Immature natural killer cell (primary cell): ENCODE results near the gene GSK3B. TPM values are rescaled to one million over a fixed set of nuclear protein-coding genes. Genes with fewer than 3 reads are reported as not detected.

Experiments
- DNase-seq, 3 donors: peaks; one replicate each; pipeline ENCODE4 v3.0.0; 2022; ENCODE audit warnings: mixed read lengths in 1 of 3
- H3K27ac Mint-ChIP-seq, 6 donors: one replicate each; pipeline ENCODE4 v1.8.0; 2020; ENCODE audit warnings: mixed read lengths in 6 of 6, mild to moderate bottlenecking in 5 of 6, inconsistent platforms in 4 of 6, moderate library complexity in 3 of 6
- H3K27me3 Mint-ChIP-seq, 3 donors: one replicate each; pipeline ENCODE4 v1.8.0; 2020 to 2021; ENCODE audit warnings: low read depth in 3 of 3, mild to moderate bottlenecking in 3 of 3, mixed read lengths in 3 of 3, moderate library complexity in 3 of 3, inconsistent platforms in 1 of 3
- H3K36me3 Mint-ChIP-seq, 3 donors: one replicate each; pipeline ENCODE4 v1.8.0; 2020; ENCODE audit warnings: mixed read lengths in 3 of 3, inconsistent platforms in 2 of 3, mild to moderate bottlenecking in 2 of 3
- H3K4me1 Mint-ChIP-seq, 2 donors: one replicate each; pipeline ENCODE4 v1.8.0; 2020; ENCODE audit warnings: inconsistent platforms in 2 of 2, mild to moderate bottlenecking in 2 of 2, mixed read lengths in 2 of 2, moderate library complexity in 1 of 2
- H3K4me3 Mint-ChIP-seq, 5 donors: one replicate each; pipeline ENCODE4 v1.8.0; 2020; ENCODE audit warnings: mild to moderate bottlenecking in 5 of 5, mixed read lengths in 5 of 5, inconsistent platforms in 3 of 5, moderate library complexity in 3 of 5
- H3K9me3 Mint-ChIP-seq, 6 donors: one replicate each; pipeline ENCODE4 v1.8.0; 2020; ENCODE audit warnings: mild to moderate bottlenecking in 6 of 6, mixed read lengths in 6 of 6, inconsistent platforms in 4 of 6, moderate library complexity in 3 of 6
- polyA plus RNA-seq, 3 donors: library from polyadenylated mRNA; unstranded; fragments of 300-500 nt; fragmentation: Illumina TruSeq; gene quantifications; one replicate each; pipeline ENCODE4 v1.2.3, GENCODE V29; 2021

The GSK3B gene
- polyA plus RNA-seq, 3 donors from 2014 or later: 11.9 to 26.6 (median 20.0) TPM

GRCh38 chr3:119967353-119968006 lies 126.8 kb downstream of the GSK3B start:
- peaks cover 0 to 2% (median 0%) of the 10 kb centered on the region in 3 donors for H3K27me3 Mint-ChIP-seq
- H3K4me3 Mint-ChIP-seq: no peak overlapping the region
- H3K4me1 Mint-ChIP-seq: peaks cover 48 to 71% of the 10 kb centered on the region in 2 donors
- no peak overlapping the region for H3K27ac Mint-ChIP-seq
- no peak for DNase-seq
- H3K9me3 Mint-ChIP-seq: no peaks in the 10 kb centered on the region
- H3K36me3 Mint-ChIP-seq: no peaks in the 10 kb centered on the region

DNA sequence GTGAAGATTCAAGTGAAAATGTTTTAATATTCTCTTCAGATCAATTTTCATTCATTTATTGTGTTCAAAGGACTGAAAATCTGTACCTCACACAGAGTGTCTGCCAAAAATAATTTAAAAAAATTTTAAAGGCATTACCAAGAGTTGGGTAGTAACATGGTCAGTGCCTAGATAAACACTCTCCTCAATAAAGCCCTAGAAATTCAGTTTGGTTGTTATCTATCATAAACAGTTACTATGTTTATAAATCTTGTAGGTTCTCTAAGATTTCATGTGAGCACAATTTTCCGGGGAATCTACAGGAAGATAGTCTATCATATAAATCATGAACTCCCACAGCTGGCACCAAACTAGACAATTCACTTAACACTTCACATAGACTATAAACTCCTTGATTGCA lies 128.6 kb downstream of the GSK3B start:
- peak overlapping the region in 3 of 6 donors; percentile 9 to 33 (median 26) for H3K27ac Mint-ChIP-seq
- H3K4me3 Mint-ChIP-seq: no peak overlapping the region
- H3K9me3 Mint-ChIP-seq: no peaks in the 10 kb centered on the region
- no peaks in the 10 kb centered on the region for H3K36me3 Mint-ChIP-seq
- DNase-seq: no peak
- peaks cover 0 to 2% (median 0%) of the 10 kb centered on the region in 3 donors for H3K27me3 Mint-ChIP-seq
- H3K4me1 Mint-ChIP-seq: peaks cover 56 to 80% of the 10 kb centered on the region in 2 donors

GRCh38 chr3:119964294-119964693 lies 130.0 kb downstream of the GSK3B start:
- H3K9me3 Mint-ChIP-seq: no peaks in the 10 kb centered on the region
- no peak overlapping the region for H3K4me3 Mint-ChIP-seq
- peaks cover 0 to 2% (median 0%) of the 10 kb centered on the region in 3 donors for H3K27me3 Mint-ChIP-seq
- DNase-seq: no peak
- H3K27ac Mint-ChIP-seq: peak overlapping the region in 1 of 6 donors; percentile 51
- H3K36me3 Mint-ChIP-seq: no peaks in the 10 kb centered on the region
- H3K4me1 Mint-ChIP-seq: peaks cover 56 to 83% of the 10 kb centered on the region in 2 donors

- Mint-ChIP-seq H3K9me3 (no peaks in the 10 kb centered on the region), H3K4me3 (no peak overlapping the region), H3K4me1 (peaks cover 52 to 89% of the 10 kb centered on the region in 2 donors), H3K27me3 (no peaks in the 10 kb centered on the region), H3K27ac (no peak overlapping the region), H3K36me3 (no peaks in the 10 kb centered on the region)
- DNase-seq: no peak
Measured at GRCh38 chr3:119955972-119956371, 138.3 kb downstream of the GSK3B start.

DNA sequence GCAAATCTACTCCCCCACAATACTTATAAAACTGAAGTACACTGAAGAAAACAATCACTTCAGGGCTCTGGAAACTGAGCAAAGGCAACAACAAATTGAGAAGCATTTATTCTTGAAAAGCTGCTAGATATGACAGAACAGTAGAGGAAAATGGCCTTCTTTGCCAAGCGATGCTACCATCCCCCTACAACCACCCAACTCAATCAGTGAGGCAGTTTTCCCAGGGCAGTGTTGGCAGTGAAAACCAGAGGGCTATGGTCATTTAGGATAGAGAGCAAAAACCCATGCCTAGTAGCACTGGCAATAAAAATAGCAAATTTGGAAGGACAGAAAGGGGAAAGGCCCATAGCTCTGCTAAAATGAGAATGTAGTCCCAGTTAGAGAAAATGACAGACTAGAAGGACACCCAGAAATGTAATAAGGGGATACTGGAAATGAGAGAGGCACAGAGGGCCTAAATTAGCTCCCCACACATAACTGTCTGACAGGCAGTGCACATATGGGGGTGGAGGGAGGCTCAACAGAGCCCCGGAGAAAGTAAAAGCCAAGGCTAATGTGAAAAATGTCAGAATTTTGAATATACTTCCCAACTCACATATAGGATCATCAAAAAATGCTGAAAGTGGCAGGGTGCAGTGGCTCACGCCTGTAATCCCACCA lies 143.5 kb downstream of the GSK3B start:
- H3K27ac Mint-ChIP-seq: peak overlapping the region in 3 of 6 donors; percentile 2 to 60 (median 5)
- H3K4me3 Mint-ChIP-seq: no peak overlapping the region
- peaks cover 42 to 64% of the 10 kb centered on the region in 2 donors for H3K4me1 Mint-ChIP-seq

DNA sequence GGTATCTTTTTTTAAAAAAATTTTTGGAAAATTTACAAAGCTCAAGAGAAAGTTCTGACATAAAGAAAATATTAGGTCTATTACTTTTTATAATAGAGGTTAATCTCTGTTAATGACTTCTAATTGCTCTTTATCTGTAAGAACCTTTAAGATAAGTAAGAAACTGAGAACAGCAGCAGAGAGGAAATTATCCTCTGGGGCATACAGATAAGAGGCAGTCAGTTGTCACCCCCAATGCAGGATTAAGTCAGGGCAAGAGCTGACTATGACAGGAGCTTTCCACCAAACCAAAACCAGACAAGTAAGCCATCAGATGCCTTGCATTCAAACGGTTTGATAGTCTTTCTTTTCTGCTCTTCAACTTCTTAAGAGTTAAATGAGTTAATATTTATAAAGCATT lies 149.0 kb downstream of the GSK3B start:
- Mint-ChIP-seq H3K4me1 (peaks cover 35 to 48% of the 10 kb centered on the region in 2 donors), H3K27ac (no peak overlapping the region), H3K9me3 (no peaks in the 10 kb centered on the region), H3K36me3 (no peaks in the 10 kb centered on the region), H3K27me3 (no peaks in the 10 kb centered on the region), H3K4me3 (no peak overlapping the region)
- DNase-seq: no peak

More for the DNA sequence above, 143.5 kb downstream of the GSK3B start:
- no peaks in the 10 kb centered on the region for H3K27me3 Mint-ChIP-seq
- no peaks in the 10 kb centered on the region for H3K9me3 Mint-ChIP-seq
- H3K36me3 Mint-ChIP-seq: no peaks in the 10 kb centered on the region
- no peak for DNase-seq

- Mint-ChIP-seq H3K36me3 (no peaks in the 10 kb centered on the region), H3K4me1 (peaks cover 33 to 43% of the 10 kb centered on the region in 2 donors), H3K27ac (peak overlapping the region in 3 of 6 donors; percentile 2 to 54 (median 17)), H3K4me3 (no peak overlapping the region), H3K9me3 (no peaks in the 10 kb centered on the region), H3K27me3 (no peaks in the 10 kb centered on the region)
- DNase-seq: no peak
Measured at GRCh38 chr3:119944091-119944490, 150.2 kb downstream of the GSK3B start.

DNA sequence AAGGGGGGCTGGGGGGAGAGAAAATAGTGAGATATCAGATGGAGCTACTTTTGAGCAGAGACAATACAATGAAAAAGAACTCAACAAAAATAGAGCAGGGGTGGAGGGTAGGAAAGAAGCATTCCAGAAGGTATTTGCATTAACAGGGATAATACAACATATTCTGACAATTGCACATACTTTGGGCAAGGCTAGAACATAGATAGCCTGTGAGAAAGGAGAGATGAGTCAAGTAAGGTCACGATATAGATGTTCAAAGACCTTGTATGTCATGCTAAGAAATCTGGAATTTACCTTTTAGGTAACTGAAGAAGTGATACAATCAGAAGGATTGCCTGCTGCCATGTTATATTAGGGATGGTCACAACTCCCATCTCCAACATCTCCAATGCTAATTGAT lies 155.2 kb downstream of the GSK3B start:
- Mint-ChIP-seq H3K27ac (peak overlapping the region in 1 of 6 donors; percentile 38), H3K27me3 (no peaks in the 10 kb centered on the region), H3K4me1 (peaks cover 45 to 68% of the 10 kb centered on the region in 2 donors)

DNA sequence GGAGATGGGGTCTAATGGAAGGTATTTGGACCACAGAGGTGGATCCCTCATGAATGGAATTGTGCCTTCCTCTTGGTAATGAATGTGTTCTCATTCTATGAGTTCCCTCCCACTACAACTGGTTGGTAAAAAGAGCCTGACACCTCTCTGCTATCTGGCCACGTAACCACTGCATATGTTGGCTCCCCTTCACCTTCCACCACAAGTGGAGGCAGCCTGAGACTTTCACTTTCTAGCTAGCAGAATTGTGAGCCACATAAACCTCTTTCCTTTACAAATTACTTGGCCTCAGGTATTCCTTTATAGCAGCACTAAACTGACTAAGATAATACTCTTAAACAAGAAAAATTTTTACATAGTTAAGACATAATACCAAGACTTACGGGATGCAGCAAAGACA lies 157.0 kb downstream of the GSK3B start:
- peak overlapping the region in 4 of 6 donors; percentile 15 to 69 (median 22) for H3K27ac Mint-ChIP-seq
- H3K27me3 Mint-ChIP-seq: peaks cover 0 to 2% (median 0%) of the 10 kb centered on the region in 3 donors
- H3K4me3 Mint-ChIP-seq: peak overlapping the region; percentile 43 to 61 (median 57)
- H3K9me3 Mint-ChIP-seq: no peaks in the 10 kb centered on the region
- H3K4me1 Mint-ChIP-seq: peaks cover 42 to 67% of the 10 kb centered on the region in 2 donors
- no peaks in the 10 kb centered on the region for H3K36me3 Mint-ChIP-seq
- DNase-seq: peak; percentile 46 to 64 (median 62)

More for the DNA sequence above, 155.2 kb downstream of the GSK3B start:
- DNase-seq: no peak
- Mint-ChIP-seq H3K9me3 (no peaks in the 10 kb centered on the region), H3K36me3 (no peaks in the 10 kb centered on the region), H3K4me3 (no peak overlapping the region)

GRCh38 chr3:119934249-119934648 lies 160.0 kb downstream of the GSK3B start:
- Mint-ChIP-seq H3K27ac (no peak overlapping the region), H3K9me3 (no peaks in the 10 kb centered on the region), H3K27me3 (peaks cover 0 to 2% (median 0%) of the 10 kb centered on the region in 3 donors), H3K4me3 (no peak overlapping the region), H3K4me1 (peaks cover 44 to 78% of the 10 kb centered on the region in 2 donors), H3K36me3 (no peaks in the 10 kb centered on the region)
- DNase-seq: no peak

- Mint-ChIP-seq H3K36me3 (no peaks in the 10 kb centered on the region), H3K4me3 (no peak overlapping the region), H3K9me3 (no peaks in the 10 kb centered on the region), H3K27ac (no peak overlapping the region), H3K27me3 (peaks cover 0 to 2% (median 0%) of the 10 kb centered on the region in 3 donors), H3K4me1 (peaks cover 42 to 77% of the 10 kb centered on the region in 2 donors)
- no peak for DNase-seq
Measured at GRCh38 chr3:119933207-119933606, 161.0 kb downstream of the GSK3B start.

- H3K4me3 Mint-ChIP-seq: no peak overlapping the region
- no peak for DNase-seq
- peaks cover 18 to 48% of the 10 kb centered on the region in 2 donors for H3K4me1 Mint-ChIP-seq
- H3K36me3 Mint-ChIP-seq: no peaks in the 10 kb centered on the region
- H3K27ac Mint-ChIP-seq: no peak overlapping the region
- H3K9me3 Mint-ChIP-seq: no peaks in the 10 kb centered on the region
- H3K27me3 Mint-ChIP-seq: peaks cover 0 to 2% (median 0%) of the 10 kb centered on the region in 3 donors
Measured at GRCh38 chr3:119930286-119930685, 164.0 kb downstream of the GSK3B start.

GRCh38 chr3:119927190-119927589 lies 167.1 kb downstream of the GSK3B start:
- Mint-ChIP-seq H3K4me1 (peaks cover 17 to 23% of the 10 kb centered on the region in 2 donors), H3K36me3 (no peaks in the 10 kb centered on the region), H3K9me3 (no peaks in the 10 kb centered on the region), H3K4me3 (no peak overlapping the region), H3K27me3 (no peaks in the 10 kb centered on the region), H3K27ac (no peak overlapping the region)
- DNase-seq: no peak
